ENCODE results near the gene KLHL26. TPM values are rescaled to one million over a fixed set of nuclear protein-coding genes. Genes with fewer than 3 reads are reported as not detected.
A peak's percentile ranks its signal among the peaks of the same experiment; 100 is the strongest.

Gene KLHL26
- polyA plus RNA-seq, 2 of the 4 experiments (the other 2 are of a cell fraction) = 1.1 to 2.0 TPM

DNA sequence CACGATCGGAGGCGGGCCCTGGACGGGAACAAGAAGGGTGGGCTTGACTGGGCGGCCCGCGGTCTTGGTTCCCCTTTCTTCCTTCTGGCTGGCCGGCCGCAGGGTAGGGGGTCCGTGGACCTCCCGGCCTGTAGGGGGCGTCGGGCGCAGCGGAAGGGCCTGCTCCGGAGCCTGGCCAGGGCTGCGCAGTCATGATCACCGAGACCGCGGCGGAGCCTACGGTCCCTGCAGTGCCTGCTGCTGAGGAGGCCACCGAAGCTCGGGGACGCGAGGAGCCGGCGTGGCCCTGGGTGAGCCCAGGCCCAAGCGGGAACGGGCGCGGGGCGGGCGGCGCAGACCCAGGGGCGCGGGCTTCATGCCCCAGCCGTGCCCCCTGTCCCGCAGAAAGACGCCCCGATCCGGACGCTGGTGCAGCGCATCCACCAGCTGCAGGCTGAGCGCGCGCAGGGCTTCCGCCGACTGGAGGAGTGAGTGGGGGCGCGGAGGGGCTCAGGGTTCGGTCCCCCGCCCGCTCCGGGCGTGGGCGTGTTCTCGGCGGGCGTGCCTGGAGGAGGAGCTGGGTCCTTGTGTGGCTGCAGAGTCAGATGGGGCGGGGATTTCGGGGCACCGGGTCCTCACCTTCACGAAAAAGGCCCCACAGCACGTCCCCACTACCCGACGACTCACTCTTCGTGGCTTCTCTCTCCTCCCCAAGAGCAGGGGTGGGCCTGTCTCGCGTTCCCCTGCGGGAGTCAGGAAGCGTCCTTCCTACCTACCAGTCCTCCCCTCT lies 48.0 kb upstream of the KLHL26 start, which contains the start of gene REX1BD (continued):
- TF ChIP-seq ESRRA (IDR thresholded peaks at IDR 0.05; ENCODE audit: borderline replicate concordance, low read length) = no peak
- TF ChIP-seq RCOR1 (IDR thresholded peaks at IDR 0.05; ENCODE audit: low read depth, low read length) = no peak
- TF ChIP-seq JUNB (IDR thresholded peaks at IDR 0.05) = no peak
- TF ChIP-seq, protein P1, sequence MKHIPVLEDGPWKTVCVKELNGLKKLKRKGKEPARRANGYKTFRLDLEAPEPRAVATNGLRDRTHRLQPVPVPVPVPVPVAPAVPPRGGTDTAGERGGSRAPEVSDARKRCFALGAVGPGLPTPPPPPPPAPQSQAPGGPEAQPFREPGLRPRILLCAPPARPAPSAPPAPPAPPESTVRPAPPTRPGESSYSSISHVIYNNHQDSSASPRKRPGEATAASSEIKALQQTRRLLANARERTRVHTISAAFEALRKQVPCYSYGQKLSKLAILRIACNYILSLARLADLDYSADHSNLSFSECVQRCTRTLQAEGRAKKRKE (CRISPR knock-in tag; IDR thresholded peaks at IDR 0.05; ENCODE audit: low read depth) = no peak

DNA sequence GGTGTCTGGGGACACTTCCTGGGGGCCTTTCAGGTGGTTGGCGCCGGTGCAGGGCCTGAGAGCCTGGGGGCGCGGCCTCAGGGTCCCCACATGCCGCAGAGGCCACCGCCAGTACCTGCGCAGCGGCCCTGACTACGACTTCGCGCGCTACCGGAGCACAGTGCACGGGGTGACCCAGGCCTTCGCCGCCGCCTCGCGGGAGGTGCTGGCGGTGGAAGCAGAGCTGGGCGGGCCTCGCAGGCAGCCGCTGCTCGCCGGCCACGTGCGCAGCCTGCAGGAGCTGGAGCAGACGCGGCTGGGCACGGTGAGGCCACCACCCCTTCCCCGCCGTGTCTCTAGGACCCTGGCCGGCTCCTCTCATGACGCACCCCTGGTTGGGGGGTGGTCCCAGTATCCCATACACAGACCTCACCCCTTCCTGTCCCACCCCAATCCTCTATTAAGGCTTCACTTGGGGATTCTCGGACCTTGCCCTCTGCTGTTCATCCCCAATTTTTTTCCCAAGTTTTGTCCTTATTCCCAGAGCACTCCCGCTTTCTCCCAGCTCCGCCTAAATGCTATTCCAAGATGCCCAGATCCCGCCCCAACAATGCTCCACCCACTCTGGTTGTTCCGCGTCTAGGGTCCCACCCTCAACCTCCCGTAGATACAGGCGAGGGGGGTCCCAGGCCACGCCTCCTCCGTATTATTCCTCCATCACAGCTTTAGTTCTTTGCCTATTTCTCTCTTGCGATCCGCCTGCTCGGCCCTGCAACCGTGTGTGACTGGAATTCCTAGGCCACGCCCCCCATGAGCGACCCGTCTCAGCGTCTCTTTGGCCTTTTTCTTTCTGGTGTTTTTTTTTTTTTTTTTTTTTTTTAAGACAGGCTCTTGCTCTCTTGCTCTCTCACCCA lies 47.2 kb upstream of the KLHL26 start:
- H3K9me3 ChIP-seq = no peaks in the 10 kb centered on the region
- 3% methylated on average over 22 of the region's 52 CpGs for WGBS (ENCODE audit: missing lambda C conversion rate)
- peak overlapping the region; percentile 100 for H3K4me2 ChIP-seq
- DNase-seq (ENCODE audit: low read depth in 1 of 2, low spot score in 1 of 2) (peak; percentile 51 to 82), ATAC-seq (peak; percentile 68 to 69), FAIRE-seq (no peak)
- ChIA-PET POLR2A (interaction anchor here (0.5 to 3.1 kb wide), 14 partner anchors 9 to 330 kb away, joined by 3 to 31 read pairs (median 3); partner anchors contain the start of genes COPE, DDX49, ELL and TMEM59L), CTCF (interaction anchor here (0.5 to 3.6 kb wide), 45 partner anchors 10 to 397 kb away, joined by 3 to 22 read pairs (median 4); partner anchors contain the start of genes ELL, FKBP8, TMEM59L and UBA52)
- H3K4me1 ChIP-seq = peaks cover 12% of the 10 kb centered on the region; the same call in 1 of the 3 replicates
- H3K27ac ChIP-seq = peak overlapping the region; percentile 100
- H3K4me3 ChIP-seq = peak overlapping the region; percentile 96
- TF ChIP-seq RNF2 (IDR thresholded peaks at IDR 0.05; ENCODE audit: borderline replicate concordance, low read depth) (no peak), TFCP2L1 (CRISPR knock-in tag; IDR thresholded peaks at IDR 0.05) (no peak; the same call in 1 of the 2 replicates), JUNB (IDR thresholded peaks at IDR 0.05) (no peak), HOXB5 (CRISPR knock-in tag; IDR thresholded peaks at IDR 0.05) (peak; percentile 36; the same call in 1 of the 2 replicates), KDM5A (IDR thresholded peaks at IDR 0.05) (no peak), SREBF2 (IDR thresholded peaks at IDR 0.05) (no peak), CEBPB (IDR thresholded peaks at IDR 0.05) (no peak), CBX8 (IDR thresholded peaks at IDR 0.05) (no peak), EP300 (IDR thresholded peaks at IDR 0.05) (no peak), RARB (CRISPR knock-in tag; IDR thresholded peaks at IDR 0.05) (no peak), ZSCAN20 (CRISPR knock-in tag; IDR thresholded peaks at IDR 0.05) (no peak), MYC (IDR thresholded peaks at IDR 0.05; ENCODE audit: borderline replicate concordance, low read length) (peak; percentile 65; the same call in 1 of the 2 replicates), HOXB13 (CRISPR knock-in tag; IDR thresholded peaks at IDR 0.05; ENCODE audit: low read depth) (no peak), CBX2 (IDR thresholded peaks at IDR 0.05; ENCODE audit: borderline replicate concordance, low read depth) (no peak), NR3C1 (IDR thresholded peaks at IDR 0.05) (no peak), NFE2L2 (conservative IDR thresholded peaks at IDR 0.05; ENCODE audit: low read length) (no peak), FOXS1 (CRISPR knock-in tag; IDR thresholded peaks at IDR 0.05) (no peak), CHD2 (IDR thresholded peaks at IDR 0.05; ENCODE audit: low read length, partially characterized antibody) (no peak), MAFK (IDR thresholded peaks at IDR 0.05; ENCODE audit: partially characterized antibody) (no peak), ESRRA (IDR thresholded peaks at IDR 0.05; ENCODE audit: borderline replicate concordance, low read length) (no peak), ZNF302 (CRISPR knock-in tag; IDR thresholded peaks at IDR 0.05) (no peak), EHMT2 (IDR thresholded peaks at IDR 0.05; ENCODE audit: low read depth) (no peak), MAZ (IDR thresholded peaks at IDR 0.05; ENCODE audit: borderline replicate concordance, low read depth, low read length) (no peak), JUN (IDR thresholded peaks at IDR 0.05) (no peak), RFX5 (IDR thresholded peaks at IDR 0.05) (no peak)
- TF ChIP-seq, protein P2, sequence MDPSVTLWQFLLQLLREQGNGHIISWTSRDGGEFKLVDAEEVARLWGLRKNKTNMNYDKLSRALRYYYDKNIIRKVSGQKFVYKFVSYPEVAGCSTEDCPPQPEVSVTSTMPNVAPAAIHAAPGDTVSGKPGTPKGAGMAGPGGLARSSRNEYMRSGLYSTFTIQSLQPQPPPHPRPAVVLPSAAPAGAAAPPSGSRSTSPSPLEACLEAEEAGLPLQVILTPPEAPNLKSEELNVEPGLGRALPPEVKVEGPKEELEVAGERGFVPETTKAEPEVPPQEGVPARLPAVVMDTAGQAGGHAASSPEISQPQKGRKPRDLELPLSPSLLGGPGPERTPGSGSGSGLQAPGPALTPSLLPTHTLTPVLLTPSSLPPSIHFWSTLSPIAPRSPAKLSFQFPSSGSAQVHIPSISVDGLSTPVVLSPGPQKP (IDR thresholded peaks at IDR 0.05; ENCODE audit: low read depth, low read length) = no peak
- TF ChIP-seq, protein P3, sequence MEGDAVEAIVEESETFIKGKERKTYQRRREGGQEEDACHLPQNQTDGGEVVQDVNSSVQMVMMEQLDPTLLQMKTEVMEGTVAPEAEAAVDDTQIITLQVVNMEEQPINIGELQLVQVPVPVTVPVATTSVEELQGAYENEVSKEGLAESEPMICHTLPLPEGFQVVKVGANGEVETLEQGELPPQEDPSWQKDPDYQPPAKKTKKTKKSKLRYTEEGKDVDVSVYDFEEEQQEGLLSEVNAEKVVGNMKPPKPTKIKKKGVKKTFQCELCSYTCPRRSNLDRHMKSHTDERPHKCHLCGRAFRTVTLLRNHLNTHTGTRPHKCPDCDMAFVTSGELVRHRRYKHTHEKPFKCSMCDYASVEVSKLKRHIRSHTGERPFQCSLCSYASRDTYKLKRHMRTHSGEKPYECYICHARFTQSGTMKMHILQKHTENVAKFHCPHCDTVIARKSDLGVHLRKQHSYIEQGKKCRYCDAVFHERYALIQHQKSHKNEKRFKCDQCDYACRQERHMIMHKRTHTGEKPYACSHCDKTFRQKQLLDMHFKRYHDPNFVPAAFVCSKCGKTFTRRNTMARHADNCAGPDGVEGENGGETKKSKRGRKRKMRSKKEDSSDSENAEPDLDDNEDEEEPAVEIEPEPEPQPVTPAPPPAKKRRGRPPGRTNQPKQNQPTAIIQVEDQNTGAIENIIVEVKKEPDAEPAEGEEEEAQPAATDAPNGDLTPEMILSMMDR (IDR thresholded peaks at IDR 0.05) = no peak
- TF ChIP-seq, protein P4, sequence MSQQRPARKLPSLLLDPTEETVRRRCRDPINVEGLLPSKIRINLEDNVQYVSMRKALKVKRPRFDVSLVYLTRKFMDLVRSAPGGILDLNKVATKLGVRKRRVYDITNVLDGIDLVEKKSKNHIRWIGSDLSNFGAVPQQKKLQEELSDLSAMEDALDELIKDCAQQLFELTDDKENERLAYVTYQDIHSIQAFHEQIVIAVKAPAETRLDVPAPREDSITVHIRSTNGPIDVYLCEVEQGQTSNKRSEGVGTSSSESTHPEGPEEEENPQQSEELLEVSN (IDR thresholded peaks at IDR 0.05; ENCODE audit: borderline replicate concordance, low read depth) = peak; percentile 91
- TF ChIP-seq, protein P1 (CRISPR knock-in tag; IDR thresholded peaks at IDR 0.05; ENCODE audit: low read depth) = peak; percentile 80; the same call in 1 of the 2 replicates
- TF ChIP-seq, protein P5, sequence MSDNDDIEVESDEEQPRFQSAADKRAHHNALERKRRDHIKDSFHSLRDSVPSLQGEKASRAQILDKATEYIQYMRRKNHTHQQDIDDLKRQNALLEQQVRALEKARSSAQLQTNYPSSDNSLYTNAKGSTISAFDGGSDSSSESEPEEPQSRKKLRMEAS (IDR thresholded peaks at IDR 0.05) = peak; percentile 96

Measured in A549 (cell line).